ENCODE measurements around the gene ASAP2.

The ASAP2 gene

DNA sequence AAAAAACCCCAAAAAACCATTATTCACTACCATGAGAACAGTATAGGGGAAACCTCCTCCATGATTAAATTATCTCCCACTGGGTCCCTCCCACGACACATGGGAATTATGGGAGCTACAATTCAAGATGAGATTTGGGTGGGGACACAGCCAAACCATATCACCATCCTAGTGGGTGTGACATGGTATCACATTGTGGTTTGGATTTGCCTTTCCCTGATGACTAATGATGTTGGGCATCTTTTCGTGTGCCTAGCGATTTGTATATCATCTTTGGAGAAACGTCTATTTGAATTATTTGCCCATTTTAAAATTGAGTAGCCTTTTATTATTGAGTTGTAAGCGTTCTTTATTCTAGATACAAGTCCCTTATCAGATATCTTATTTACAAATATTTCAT is 8.7 kb upstream of the ASAP2 start:
- no peak for DNase-seq (ENCODE audit: low read depth)
- no peak overlapping the region for H3K4me3 ChIP-seq (ENCODE audit: low read depth, low read length)
- TF ChIP-seq, protein P1, sequence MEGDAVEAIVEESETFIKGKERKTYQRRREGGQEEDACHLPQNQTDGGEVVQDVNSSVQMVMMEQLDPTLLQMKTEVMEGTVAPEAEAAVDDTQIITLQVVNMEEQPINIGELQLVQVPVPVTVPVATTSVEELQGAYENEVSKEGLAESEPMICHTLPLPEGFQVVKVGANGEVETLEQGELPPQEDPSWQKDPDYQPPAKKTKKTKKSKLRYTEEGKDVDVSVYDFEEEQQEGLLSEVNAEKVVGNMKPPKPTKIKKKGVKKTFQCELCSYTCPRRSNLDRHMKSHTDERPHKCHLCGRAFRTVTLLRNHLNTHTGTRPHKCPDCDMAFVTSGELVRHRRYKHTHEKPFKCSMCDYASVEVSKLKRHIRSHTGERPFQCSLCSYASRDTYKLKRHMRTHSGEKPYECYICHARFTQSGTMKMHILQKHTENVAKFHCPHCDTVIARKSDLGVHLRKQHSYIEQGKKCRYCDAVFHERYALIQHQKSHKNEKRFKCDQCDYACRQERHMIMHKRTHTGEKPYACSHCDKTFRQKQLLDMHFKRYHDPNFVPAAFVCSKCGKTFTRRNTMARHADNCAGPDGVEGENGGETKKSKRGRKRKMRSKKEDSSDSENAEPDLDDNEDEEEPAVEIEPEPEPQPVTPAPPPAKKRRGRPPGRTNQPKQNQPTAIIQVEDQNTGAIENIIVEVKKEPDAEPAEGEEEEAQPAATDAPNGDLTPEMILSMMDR (IDR thresholded peaks at IDR 0.05; ENCODE audit: insufficient read depth, low read depth, low read length, missing control alignments): no peak

DNA sequence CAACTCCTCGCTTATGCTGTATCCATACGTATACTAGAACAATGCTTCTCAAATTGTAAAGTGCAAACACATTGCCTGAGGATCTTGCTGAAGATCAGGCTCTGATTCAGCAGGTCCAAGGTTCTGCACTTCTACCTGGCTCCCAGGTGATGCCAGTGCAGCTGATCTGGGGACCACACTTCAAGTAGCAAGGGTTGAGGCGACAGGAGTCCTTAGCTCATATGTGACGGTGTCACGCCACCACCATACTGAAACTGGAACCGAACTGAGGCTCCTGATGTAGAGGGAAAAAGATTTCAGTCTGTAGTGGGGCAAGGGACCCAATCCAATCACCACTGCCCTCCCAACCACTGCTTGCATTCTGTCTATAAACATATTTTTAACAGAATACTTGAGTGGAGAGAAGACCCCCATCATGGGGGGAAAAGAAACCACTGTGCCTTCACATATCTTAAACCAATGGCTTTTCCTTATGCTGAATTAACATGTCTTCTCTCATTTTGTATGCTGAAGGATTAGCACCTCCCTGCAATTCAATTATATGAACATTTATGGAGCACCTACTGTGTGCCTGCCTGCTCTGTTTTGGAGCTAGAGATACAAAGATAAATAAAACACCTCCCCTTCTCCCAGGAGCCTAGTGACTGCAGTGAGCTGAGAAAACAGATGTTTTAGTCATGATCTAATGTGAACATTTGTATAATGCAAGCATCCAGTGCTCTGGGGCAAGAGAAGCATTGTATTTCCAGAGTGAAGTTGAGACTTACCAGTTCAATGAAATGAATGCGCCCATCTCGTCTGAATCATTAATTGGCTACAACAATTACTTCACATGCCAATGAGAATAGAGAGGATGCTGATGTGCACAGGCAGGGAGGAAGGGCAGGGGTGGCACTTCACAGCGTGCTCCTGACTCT is 6.6 kb upstream of the ASAP2 start:
- TF ChIP-seq, protein P1 (IDR thresholded peaks at IDR 0.05; ENCODE audit: insufficient read depth, low read depth, low read length, missing control alignments): no peak
- H3K4me3 ChIP-seq (ENCODE audit: low read depth, low read length): no peak overlapping the region
- no peak for DNase-seq (ENCODE audit: low read depth)

DNA sequence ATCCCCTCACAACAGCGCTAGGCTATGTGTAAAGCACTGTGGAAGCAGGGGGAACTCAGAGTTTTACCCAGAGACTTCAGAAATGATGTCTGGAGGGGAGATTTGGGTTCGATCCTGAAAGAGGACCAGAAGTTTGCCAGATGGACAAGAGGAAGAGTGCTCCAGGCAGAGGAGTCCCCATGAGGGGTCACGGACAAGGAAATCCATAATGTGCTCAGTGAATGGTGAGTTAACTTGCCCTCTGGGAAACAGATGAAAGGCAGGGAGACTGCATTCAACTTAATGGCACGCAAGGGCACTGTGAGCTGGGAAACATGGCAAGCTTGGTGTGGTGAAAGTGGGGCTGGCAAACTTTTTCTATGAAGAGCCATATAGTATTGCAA is 6.0 kb upstream of the ASAP2 start:
- DNase-seq (ENCODE audit: low read depth): no peak
- no peak overlapping the region for H3K4me3 ChIP-seq (ENCODE audit: low read depth, low read length)
- TF ChIP-seq, protein P1 (IDR thresholded peaks at IDR 0.05; ENCODE audit: insufficient read depth, low read depth, low read length, missing control alignments): no peak

DNA sequence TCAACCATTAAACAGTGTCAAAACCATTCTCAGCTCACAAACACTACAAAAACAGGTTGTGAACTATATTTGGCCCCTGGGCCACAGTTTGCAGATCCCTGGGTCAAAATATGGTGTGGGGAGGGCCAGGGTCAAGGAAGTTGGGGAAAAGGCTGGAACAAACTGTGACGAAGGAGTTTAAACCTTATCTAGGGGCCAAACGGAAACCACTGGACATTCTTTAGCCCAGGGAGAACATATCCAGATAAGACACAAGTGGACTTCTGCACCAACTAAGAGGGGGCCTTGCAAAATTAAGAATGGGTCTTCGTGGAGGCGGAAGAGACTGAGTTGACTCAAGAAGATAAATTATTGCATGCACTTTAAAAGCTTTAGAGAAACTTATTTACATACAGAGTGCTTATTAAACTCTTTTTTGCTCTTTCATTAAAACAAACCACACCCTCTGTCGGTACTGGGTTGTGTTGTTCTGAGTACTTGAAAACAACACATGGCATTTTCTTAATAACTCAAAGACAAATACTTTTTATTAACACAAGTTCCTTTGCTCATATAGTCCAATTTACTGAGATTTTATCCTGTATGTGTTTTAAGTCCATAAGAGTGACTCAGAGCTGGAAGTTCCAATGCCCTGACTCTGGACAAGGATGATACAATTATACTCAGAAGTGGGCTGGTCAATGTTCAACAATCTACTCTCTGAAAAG is 5.3 kb upstream of the ASAP2 start:
- no peak overlapping the region for H3K4me3 ChIP-seq (ENCODE audit: low read depth, low read length)
- DNase-seq (ENCODE audit: low read depth): no peak
- TF ChIP-seq, protein P1 (IDR thresholded peaks at IDR 0.05; ENCODE audit: insufficient read depth, low read depth, low read length, missing control alignments): no peak

DNA sequence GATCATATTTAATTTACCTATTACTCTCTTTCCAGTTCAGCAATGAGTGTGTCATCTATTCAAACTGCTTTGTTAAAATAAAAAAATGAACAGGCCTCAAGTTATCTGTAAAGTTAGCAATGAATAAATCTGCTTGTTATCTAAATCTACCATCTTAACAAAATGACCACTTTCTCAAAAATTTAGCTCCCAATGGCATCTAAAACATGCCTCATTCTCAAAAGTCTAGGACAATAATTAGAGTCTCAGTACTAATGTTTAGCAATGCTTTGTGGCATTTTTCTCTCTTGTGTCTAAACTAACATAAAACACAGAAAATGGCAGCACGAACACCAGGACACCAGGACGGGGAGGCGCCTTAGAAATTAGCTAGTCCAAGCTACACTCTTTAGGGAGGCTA is 3.6 kb upstream of the ASAP2 start:
- TF ChIP-seq, protein P1 (IDR thresholded peaks at IDR 0.05; ENCODE audit: insufficient read depth, low read depth, low read length, missing control alignments): no peak
- no peak for DNase-seq (ENCODE audit: low read depth)
- H3K4me3 ChIP-seq (ENCODE audit: low read depth, low read length): no peak overlapping the region

DNA sequence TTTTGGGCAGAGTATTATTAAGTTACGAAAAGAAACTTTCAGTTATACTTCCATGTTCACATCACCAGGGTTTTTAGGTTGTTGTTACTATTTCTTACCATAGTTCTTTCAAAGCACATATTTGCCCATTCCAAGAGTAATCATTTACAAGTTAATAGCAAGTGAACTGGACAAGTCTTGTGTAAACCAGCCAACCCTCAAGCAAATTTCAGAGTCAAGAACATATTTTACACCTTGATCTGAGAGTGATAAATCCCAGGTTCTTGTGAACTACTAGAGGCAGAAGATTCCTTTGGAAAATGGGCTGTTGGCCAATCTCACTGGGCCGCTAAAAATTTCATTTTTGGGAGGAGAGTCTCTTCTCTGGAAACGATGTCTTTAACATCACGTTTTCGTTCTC is 2.7 kb upstream of the ASAP2 start:
- no peak for DNase-seq (ENCODE audit: low read depth)
- TF ChIP-seq, protein P1 (IDR thresholded peaks at IDR 0.05; ENCODE audit: insufficient read depth, low read depth, low read length, missing control alignments): no peak
- H3K4me3 ChIP-seq (ENCODE audit: low read depth, low read length): no peak overlapping the region
